H1 (cell line): Measurements from ENCODE around the gene MYRIP. TPM values are rescaled to one million over a fixed set of nuclear protein-coding genes. Genes with fewer than 3 reads are reported as not detected.

Experiments
- CTCF ChIA-PET: fragments of 300-600 bp; sonication (Branson Sonifier 250); formaldehyde crosslinking; loops from one replicate; lab custom pipeline; 2021; ENCODE audit not compliant: partially characterized antibody; lab: Charles Lee
- POLR2A ChIA-PET: fragments of 300-600 bp; sonication (Branson Sonifier 250); formaldehyde crosslinking; loops from one replicate; lab custom pipeline; 2021; ENCODE audit warnings: inconsistent platforms; ENCODE audit not compliant: partially characterized antibody; lab: Charles Lee
- DNase-seq, 2 experiments: peaks; one replicate each; pipeline versions ENCODE4 v3.0.0 to v3.0.0-alpha.2; 2010 to 2022; ENCODE audit warnings: low spot score in 2 of 2, low read depth in 1 of 2, mixed read lengths in 1 of 2
- FAIRE-seq: peaks from 2 replicates; lab custom pipeline; 2011; peaks lifted over from hg19 to GRCh38; lab: Jason Lieb, UNC
- H2AFZ ChIP-seq: 2 replicates; pipeline ENCODE4 v1.8.1; 2012; ENCODE audit warnings: low read length, inconsistent platforms
- H2AK5ac ChIP-seq: 2 replicates; pipeline ENCODE4 v1.6.1; 2013; ENCODE audit warnings: low read depth, low read length
- H2BK120ac ChIP-seq: replicated peaks from 2 replicates; pipeline ENCODE3; 2013; ENCODE audit warnings: low read depth, low read length, inconsistent platforms
- H2BK12ac ChIP-seq: 2 replicates; pipeline ENCODE4 v1.6.1; 2013; ENCODE audit warnings: low read depth, low read length
- H2BK15ac ChIP-seq: 2 replicates; pipeline ENCODE4 v1.6.1; 2013; ENCODE audit warnings: low read length
- H2BK20ac ChIP-seq: 2 replicates; pipeline ENCODE4 v1.6.1; 2013; ENCODE audit warnings: low read length
- H2BK5ac ChIP-seq: 2 replicates; pipeline ENCODE4 v1.6.1; 2013; ENCODE audit warnings: low read depth, low read length
- H3K14ac ChIP-seq: 2 replicates; pipeline ENCODE4 v1.6.1; 2013; ENCODE audit warnings: inconsistent platforms; ENCODE audit not compliant: insufficient read length
- H3K18ac ChIP-seq: 2 replicates; pipeline ENCODE4 v1.6.1; 2013; ENCODE audit warnings: low read length; ENCODE audit errors: extremely low read depth
- H3K23ac ChIP-seq: 2 replicates; pipeline ENCODE4 v1.6.1; 2013; ENCODE audit warnings: inconsistent platforms; ENCODE audit not compliant: insufficient read length
- H3K23me2 ChIP-seq: 2 replicates; pipeline ENCODE4 v1.6.1; 2013; ENCODE audit warnings: low read depth, low read length
- H3K27ac ChIP-seq: 2 replicates; pipeline ENCODE4 v1.6.1; 2011; ENCODE audit warnings: low read depth, low read length, inconsistent platforms
- H3K27me3 ChIP-seq, 4 experiments: replicated peaks in 1 of 4; 1 replicate in 1 of 4; 2 replicates in 3 of 4; pipeline versions ENCODE4 v1.6.1 to v1.8.1; 2011 to 2013; ENCODE audit warnings: low read length in 3 of 4, mild to moderate bottlenecking in 3 of 4, inconsistent platforms in 2 of 4, mixed read lengths in 2 of 4, moderate library complexity in 1 of 4; ENCODE audit not compliant: control insufficient read depth in 3 of 4, insufficient read depth in 3 of 4; ENCODE audit errors: extremely low read depth in 1 of 4
- H3K36me3 ChIP-seq, 4 experiments: 2 replicates each; pipeline versions ENCODE4 v1.6.1 to v1.8.1; 2011 to 2013; ENCODE audit warnings: mild to moderate bottlenecking in 4 of 4, low read length in 3 of 4, moderate library complexity in 2 of 4, control low read depth in 1 of 4, inconsistent platforms in 1 of 4; ENCODE audit not compliant: insufficient read depth in 4 of 4, control insufficient read depth in 2 of 4
- H3K4ac ChIP-seq: replicated peaks from 2 replicates; pipeline ENCODE3; 2013; ENCODE audit warnings: low read length, low read depth, mixed read lengths, inconsistent platforms; ENCODE audit not compliant: insufficient read length
- H3K4me1 ChIP-seq, 4 experiments: replicated peaks in 1 of 4; 1 replicate in 1 of 4; 2 replicates in 3 of 4; pipeline versions ENCODE4 v1.6.1 to v1.8.1; 2011 to 2013; ENCODE audit warnings: low read length in 3 of 4, inconsistent platforms in 2 of 4, mixed read lengths in 1 of 4; ENCODE audit not compliant: insufficient read depth in 4 of 4, control insufficient read depth in 3 of 4
- H3K4me2 ChIP-seq, 2 experiments: 2 replicates each; pipeline versions ENCODE4 v1.6.1 to v1.8.1; 2011 to 2013; ENCODE audit warnings: low read depth in 2 of 2, low read length in 2 of 2, control low read depth in 1 of 2, inconsistent platforms in 1 of 2, mild to moderate bottlenecking in 1 of 2; ENCODE audit not compliant: insufficient read depth in 1 of 2
- H3K4me3 ChIP-seq, 4 experiments: fragments of 200-600, 300-600 bp in 1 of 4; sonication (generic), shearing (Covaris generic), sonication (Bioruptor Twin) in 1 of 4; 2 replicates each; pipeline versions ENCODE4 v1.5.1 to v1.8.1; 2011 to 2016; ENCODE audit warnings: low read length in 4 of 4, low read depth in 3 of 4, control low read depth in 2 of 4, inconsistent platforms in 2 of 4, mild to moderate bottlenecking in 2 of 4, mixed read lengths in 1 of 4, moderate library complexity in 1 of 4; ENCODE audit not compliant: insufficient read depth in 2 of 4; ENCODE audit errors: extremely low read depth in 1 of 4
- H3K56ac ChIP-seq: replicated peaks from 2 replicates; pipeline ENCODE3; 2013; ENCODE audit warnings: low read depth, mild to moderate bottlenecking, mixed read lengths, low read length, inconsistent platforms; ENCODE audit not compliant: insufficient read length
- H3K79me1 ChIP-seq: 2 replicates; pipeline ENCODE4 v1.6.1; 2013; ENCODE audit warnings: low read depth, low read length, control low read depth
- H3K79me2 ChIP-seq, 2 experiments: 2 replicates each; pipeline versions ENCODE4 v1.6.1 to v1.8.1; 2012 to 2013; ENCODE audit warnings: low read length in 2 of 2, mild to moderate bottlenecking in 2 of 2, inconsistent platforms in 1 of 2; ENCODE audit not compliant: insufficient read depth in 2 of 2, control insufficient read depth in 1 of 2
- H3K9ac ChIP-seq, 4 experiments: replicated peaks in 1 of 4; 1 replicate in 1 of 4; 2 replicates in 3 of 4; pipeline versions ENCODE4 v1.6.1 to v1.8.1; 2011 to 2013; ENCODE audit warnings: low read depth in 3 of 4, low read length in 3 of 4, control low read depth in 2 of 4, mild to moderate bottlenecking in 2 of 4, moderate library complexity in 2 of 4, inconsistent platforms in 1 of 4; ENCODE audit errors: extremely low read depth in 1 of 4
- H3K9me3 ChIP-seq, 2 experiments: 2 replicates each; pipeline versions ENCODE4 v1.6.1 to v1.8.1; 2012 to 2013; ENCODE audit warnings: mild to moderate bottlenecking in 2 of 2, moderate library complexity in 2 of 2, control low read depth in 1 of 2, inconsistent platforms in 1 of 2, low read depth in 1 of 2, low read length in 1 of 2, mixed read lengths in 1 of 2; ENCODE audit not compliant: insufficient read depth in 2 of 2
- H4K20me1 ChIP-seq, 2 experiments: replicated peaks in 1 of 2; 2 replicates each; pipeline versions ENCODE3 to v1.8.1; 2011 to 2013; ENCODE audit warnings: inconsistent platforms in 2 of 2, low read length in 2 of 2, mild to moderate bottlenecking in 1 of 2; ENCODE audit not compliant: insufficient read depth in 2 of 2, control insufficient read depth in 1 of 2
- H4K5ac ChIP-seq: 2 replicates; pipeline ENCODE4 v1.6.1; 2013; ENCODE audit warnings: low read length, low read depth, mixed read lengths, inconsistent platforms; ENCODE audit not compliant: insufficient read length
- H4K8ac ChIP-seq: 2 replicates; pipeline ENCODE4 v1.8.0; 2013; ENCODE audit warnings: mild to moderate bottlenecking, moderate library complexity, low read length, inconsistent platforms; ENCODE audit not compliant: insufficient read depth; ENCODE audit errors: extremely low read depth
- H4K91ac ChIP-seq: replicated peaks from 2 replicates; pipeline ENCODE3; 2013; ENCODE audit warnings: low read length, mixed read lengths, inconsistent platforms; ENCODE audit not compliant: insufficient read length
- CBX5 ChIP-seq: fragments of 300-800, 300-1000 bp; sonication (generic); IDR thresholded peaks from 2 replicates; pipeline ENCODE4 v1.7.1; 2016; ENCODE audit warnings: antibody characterized with exemption, low read length, low read depth
- CBX8 ChIP-seq: fragments of 300-800, 300-1000 bp; sonication (generic); IDR thresholded peaks from 2 replicates; pipeline ENCODE4 v1.7.1; 2016; ENCODE audit warnings: low read depth, low read length, borderline replicate concordance
- CHD1 ChIP-seq: IDR thresholded peaks from 2 replicates; pipeline ENCODE4 v1.6.1; 2012; ENCODE audit warnings: low read depth, low read length, improper control_type of control experiment
- CHD2 ChIP-seq: IDR thresholded peaks from 2 replicates; pipeline ENCODE4 v1.6.1; 2012; ENCODE audit warnings: low read length, improper control_type of control experiment
- EGR1 ChIP-seq: IDR thresholded peaks from 2 replicates; pipeline ENCODE4 v1.6.1; 2011; ENCODE audit warnings: low read depth, low read length, borderline replicate concordance
- GABPA ChIP-seq: IDR thresholded peaks from 2 replicates; pipeline ENCODE4 v1.6.1; 2011; ENCODE audit warnings: mild to moderate bottlenecking, low read length, moderate library complexity, borderline replicate concordance; ENCODE audit not compliant: insufficient read depth
- HDAC2 ChIP-seq, 2 experiments: fragments of 300-600 bp in 1 of 2; sonication (generic) in 1 of 2; IDR thresholded peaks; 2 replicates each; pipeline ENCODE4 v1.6.1; 2011 to 2012; ENCODE audit warnings: low read depth in 2 of 2, low read length in 2 of 2, mild to moderate bottlenecking in 2 of 2, moderate library complexity in 2 of 2, borderline replicate concordance in 1 of 2, inconsistent platforms in 1 of 2
- KDM1A ChIP-seq: fragments of 200-600, 300-600 bp; sonication (generic); IDR thresholded peaks from 2 replicates; pipeline ENCODE4 v1.7.1; 2016; ENCODE audit warnings: mild to moderate bottlenecking, low read length, borderline replicate concordance
- MAX ChIP-seq: IDR thresholded peaks from 2 replicates; pipeline ENCODE4 v1.6.1; 2012; ENCODE audit warnings: inconsistent platforms
- TAF1 ChIP-seq: IDR thresholded peaks from 2 replicates; pipeline ENCODE4 v1.6.1; 2011; ENCODE audit warnings: mild to moderate bottlenecking, low read depth, low read length
- polyA plus RNA-seq, 7 experiments: library from polyadenylated mRNA; depleted of rRNA in 3 of 7; stranded (reverse) in 5 of 7; unstranded in 2 of 7; fragments of >200 nt in 5 of 7; fragments of 200-250 nt in 2 of 7; gene quantifications; 1 replicate in 5 of 7; 2 replicates in 1 of 7; 4 replicates in 1 of 7; pipeline versions ENCODE4 v1.2.1 to v1.2.3, GENCODE V29; 2011 to 2013; ENCODE audit warnings: missing spikeins in 2 of 7, mixed read lengths in 2 of 7
- total RNA-seq: library from RNA; stranded (reverse); fragmentation: NEBNext Ultra II Directional; extraction: Animal tissue kit (Norgen Biotek cat#: 25700); gene quantifications from 2 replicates; pipeline ENCODE4 v1.2.1, GENCODE V29; 2021

MYRIP gene
- total and polyA plus RNA-seq, 2 of the 8 experiments (the other 6 are each of a cell fraction or from before 2014, with no cell fraction given) = 0.54 to 4.3 TPM

- H2BK5ac ChIP-seq = no peak overlapping the region
- H3K4me2 ChIP-seq = no peak overlapping the region
Observed at GRCh38 chr3:39814007-39814406, 4.6 kb downstream of the MYRIP start.

More at GRCh38 chr3:39814007-39814406, 4.6 kb downstream of the MYRIP start:
- H2BK120ac ChIP-seq = no peak overlapping the region
- POLR2A ChIA-PET = no interaction called here
- H3K18ac ChIP-seq = no peak overlapping the region
- no peak overlapping the region for H3K23ac ChIP-seq
- H2BK12ac ChIP-seq = no peak overlapping the region
- no peak overlapping the region for H2BK20ac ChIP-seq
- no peak overlapping the region for H2AFZ ChIP-seq
- H2AK5ac ChIP-seq = no peak overlapping the region
- H3K27me3 ChIP-seq = peaks cover 8 to 27% (median 24%) of the 10 kb centered on the region in 4 experiments
- no peak overlapping the region for H3K27ac ChIP-seq
- H3K4me3 ChIP-seq = no peak overlapping the region
- H2BK15ac ChIP-seq = no peak overlapping the region
- H3K36me3 ChIP-seq = no peaks in the 10 kb centered on the region
- H3K4me1 ChIP-seq = peaks cover 0 to 3% (median under 1%) of the 10 kb centered on the region in 4 experiments; a peak in 3 of 7 replicates
- TF ChIP-seq GABPA = no peak
- no peak for TF ChIP-seq CBX8
- no peak for TF ChIP-seq CHD1
- TF ChIP-seq HDAC2 (IDR thresholded peaks at IDR 0.05; ENCODE audit: borderline replicate concordance in 1 of 2, low read depth in 2 of 2, low read length in 2 of 2) = no peak
- TF ChIP-seq EGR1 = no peak
- no peak for TF ChIP-seq KDM1A
- TF ChIP-seq CBX5 = no peak
- no peak for TF ChIP-seq TAF1
- TF ChIP-seq CHD2 = no peak
- TF ChIP-seq MAX = no peak
- TF ChIP-seq, all 59 proteins: peak for 0
- Histone ChIP-seq H4K91ac (no peak overlapping the region), H4K20me1 (peaks cover 0 to 4% of the 10 kb centered on the region in 2 experiments), H3K9me3 (no peaks in the 10 kb centered on the region), H4K5ac (no peak overlapping the region), H3K4ac (no peak overlapping the region), H3K23me2 (peaks cover 13% of the 10 kb centered on the region; the same call in 1 of the 2 replicates), H3K56ac (no peak overlapping the region), H3K79me1 (no peaks in the 10 kb centered on the region), H3K9ac (no peak overlapping the region), H3K79me2 (no peaks in the 10 kb centered on the region), H3K14ac (no peak overlapping the region), H4K8ac (no peak overlapping the region)
- CTCF ChIA-PET = interaction anchor here (1.5 to 5.5 kb wide), 3 partner anchors 18 to 366 kb away, joined by 4 to 39 read pairs (median 15); no protein-coding TSS in a partner anchor
- DNase-seq = no peak
- FAIRE-seq = no peak
